ENCODE data around the gene COQ10A.

COQ10A gene

DNA sequence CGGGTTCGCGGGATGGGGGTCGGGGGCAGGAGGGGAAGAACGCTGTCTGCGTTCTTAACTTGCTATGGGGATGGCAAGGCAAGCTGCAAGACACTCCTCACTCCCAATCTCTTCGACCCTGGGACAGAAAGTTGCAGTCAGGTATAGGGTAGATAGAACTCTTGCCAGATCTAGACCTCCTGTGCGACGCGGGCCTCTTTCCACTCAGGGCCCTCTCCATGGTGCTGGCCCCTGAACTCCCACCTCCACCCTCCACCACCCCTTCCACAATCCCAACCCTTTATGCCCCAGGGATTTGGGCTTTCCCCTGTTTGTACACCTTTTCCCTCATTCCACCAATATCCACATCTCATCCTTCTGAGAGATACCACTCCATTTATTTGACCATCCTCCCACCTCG lies 41.8 kb upstream of the COQ10A start:
- TF ChIP-seq, protein P1, sequence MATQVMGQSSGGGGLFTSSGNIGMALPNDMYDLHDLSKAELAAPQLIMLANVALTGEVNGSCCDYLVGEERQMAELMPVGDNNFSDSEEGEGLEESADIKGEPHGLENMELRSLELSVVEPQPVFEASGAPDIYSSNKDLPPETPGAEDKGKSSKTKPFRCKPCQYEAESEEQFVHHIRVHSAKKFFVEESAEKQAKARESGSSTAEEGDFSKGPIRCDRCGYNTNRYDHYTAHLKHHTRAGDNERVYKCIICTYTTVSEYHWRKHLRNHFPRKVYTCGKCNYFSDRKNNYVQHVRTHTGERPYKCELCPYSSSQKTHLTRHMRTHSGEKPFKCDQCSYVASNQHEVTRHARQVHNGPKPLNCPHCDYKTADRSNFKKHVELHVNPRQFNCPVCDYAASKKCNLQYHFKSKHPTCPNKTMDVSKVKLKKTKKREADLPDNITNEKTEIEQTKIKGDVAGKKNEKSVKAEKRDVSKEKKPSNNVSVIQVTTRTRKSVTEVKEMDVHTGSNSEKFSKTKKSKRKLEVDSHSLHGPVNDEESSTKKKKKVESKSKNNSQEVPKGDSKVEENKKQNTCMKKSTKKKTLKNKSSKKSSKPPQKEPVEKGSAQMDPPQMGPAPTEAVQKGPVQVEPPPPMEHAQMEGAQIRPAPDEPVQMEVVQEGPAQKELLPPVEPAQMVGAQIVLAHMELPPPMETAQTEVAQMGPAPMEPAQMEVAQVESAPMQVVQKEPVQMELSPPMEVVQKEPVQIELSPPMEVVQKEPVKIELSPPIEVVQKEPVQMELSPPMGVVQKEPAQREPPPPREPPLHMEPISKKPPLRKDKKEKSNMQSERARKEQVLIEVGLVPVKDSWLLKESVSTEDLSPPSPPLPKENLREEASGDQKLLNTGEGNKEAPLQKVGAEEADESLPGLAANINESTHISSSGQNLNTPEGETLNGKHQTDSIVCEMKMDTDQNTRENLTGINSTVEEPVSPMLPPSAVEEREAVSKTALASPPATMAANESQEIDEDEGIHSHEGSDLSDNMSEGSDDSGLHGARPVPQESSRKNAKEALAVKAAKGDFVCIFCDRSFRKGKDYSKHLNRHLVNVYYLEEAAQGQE (IDR thresholded peaks at IDR 0.05; ENCODE audit: low read depth): peak; percentile 83
- no peak for TF ChIP-seq CREB1 (IDR thresholded peaks at IDR 0.05; ENCODE audit: low read depth)

DNA sequence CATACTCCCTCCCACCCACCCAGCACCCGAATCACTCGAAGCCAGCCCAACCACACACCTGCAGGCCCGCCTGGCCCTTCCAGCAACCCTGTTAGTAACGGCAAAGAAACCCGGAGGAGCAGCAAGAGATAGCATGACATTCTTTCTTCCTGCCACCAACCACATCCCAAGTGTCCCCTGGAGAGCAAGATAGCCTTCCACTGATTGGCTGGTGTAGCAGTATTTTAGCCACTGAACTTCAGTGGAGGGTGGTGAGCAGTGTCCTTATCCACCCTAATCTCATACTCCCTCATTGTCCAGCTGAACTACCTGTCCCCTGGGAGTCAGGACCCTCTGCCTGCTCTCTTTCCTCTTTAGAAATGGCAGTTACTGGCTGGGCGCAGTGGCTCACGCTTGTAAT lies 37.7 kb upstream of the COQ10A start:
- TF ChIP-seq CEBPB (IDR thresholded peaks at IDR 0.05) (no peak), NFIC (IDR thresholded peaks at IDR 0.05) (no peak), ZBTB7A (IDR thresholded peaks at IDR 0.05; ENCODE audit: low read depth) (no peak), EGR1 (IDR thresholded peaks at IDR 0.05) (no peak)

DNA sequence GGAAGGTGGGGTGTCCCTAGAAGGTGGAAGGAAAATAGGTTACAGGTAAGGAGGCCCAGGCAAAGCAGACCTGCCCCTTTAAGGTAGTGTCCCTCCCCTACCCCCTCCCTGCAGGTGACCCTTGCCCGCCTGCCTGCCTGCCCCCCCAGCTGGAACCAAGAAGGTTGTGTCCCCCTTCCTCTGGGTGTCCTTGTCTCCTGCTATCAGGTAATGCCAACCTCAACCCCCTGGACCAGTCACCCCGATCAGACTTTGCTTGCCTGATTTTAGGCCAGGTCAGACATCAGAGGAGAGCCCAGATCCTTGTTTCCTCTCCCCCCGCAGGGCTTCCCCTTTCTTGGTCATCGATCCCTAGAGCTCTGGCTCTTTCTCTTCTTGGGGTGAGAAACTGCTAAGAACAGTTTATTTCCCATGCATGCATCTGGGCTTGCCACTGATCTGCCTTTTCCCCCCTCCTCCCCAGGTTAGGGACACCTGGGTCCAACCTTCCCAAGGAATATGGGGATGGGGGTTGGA lies 36.8 kb upstream of the COQ10A start, which contains the start of gene SLC39A5:
Gene SLC39A5 (plus strand): TSS at position 136 of the 516 bp plus-strand sequence. CDS start 1,224 bp downstream, outside the sequence.
- TF ChIP-seq RAD21 (IDR thresholded peaks at IDR 0.05; ENCODE audit: low read depth) (no peak), CEBPB (IDR thresholded peaks at IDR 0.05) (no peak), FOXM1 (IDR thresholded peaks at IDR 0.05; ENCODE audit: borderline replicate concordance, low read depth) (no peak), CREB1 (IDR thresholded peaks at IDR 0.05; ENCODE audit: low read depth) (no peak), NFIC (IDR thresholded peaks at IDR 0.05) (no peak), YY1 (IDR thresholded peaks at IDR 0.05; ENCODE audit: low read depth) (no peak)
- TF ChIP-seq, protein P1 (IDR thresholded peaks at IDR 0.05; ENCODE audit: low read depth): no peak
- TF ChIP-seq, protein P2, sequence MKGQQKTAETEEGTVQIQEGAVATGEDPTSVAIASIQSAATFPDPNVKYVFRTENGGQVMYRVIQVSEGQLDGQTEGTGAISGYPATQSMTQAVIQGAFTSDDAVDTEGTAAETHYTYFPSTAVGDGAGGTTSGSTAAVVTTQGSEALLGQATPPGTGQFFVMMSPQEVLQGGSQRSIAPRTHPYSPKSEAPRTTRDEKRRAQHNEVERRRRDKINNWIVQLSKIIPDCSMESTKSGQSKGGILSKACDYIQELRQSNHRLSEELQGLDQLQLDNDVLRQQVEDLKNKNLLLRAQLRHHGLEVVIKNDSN (IDR thresholded peaks at IDR 0.05): no peak

DNA sequence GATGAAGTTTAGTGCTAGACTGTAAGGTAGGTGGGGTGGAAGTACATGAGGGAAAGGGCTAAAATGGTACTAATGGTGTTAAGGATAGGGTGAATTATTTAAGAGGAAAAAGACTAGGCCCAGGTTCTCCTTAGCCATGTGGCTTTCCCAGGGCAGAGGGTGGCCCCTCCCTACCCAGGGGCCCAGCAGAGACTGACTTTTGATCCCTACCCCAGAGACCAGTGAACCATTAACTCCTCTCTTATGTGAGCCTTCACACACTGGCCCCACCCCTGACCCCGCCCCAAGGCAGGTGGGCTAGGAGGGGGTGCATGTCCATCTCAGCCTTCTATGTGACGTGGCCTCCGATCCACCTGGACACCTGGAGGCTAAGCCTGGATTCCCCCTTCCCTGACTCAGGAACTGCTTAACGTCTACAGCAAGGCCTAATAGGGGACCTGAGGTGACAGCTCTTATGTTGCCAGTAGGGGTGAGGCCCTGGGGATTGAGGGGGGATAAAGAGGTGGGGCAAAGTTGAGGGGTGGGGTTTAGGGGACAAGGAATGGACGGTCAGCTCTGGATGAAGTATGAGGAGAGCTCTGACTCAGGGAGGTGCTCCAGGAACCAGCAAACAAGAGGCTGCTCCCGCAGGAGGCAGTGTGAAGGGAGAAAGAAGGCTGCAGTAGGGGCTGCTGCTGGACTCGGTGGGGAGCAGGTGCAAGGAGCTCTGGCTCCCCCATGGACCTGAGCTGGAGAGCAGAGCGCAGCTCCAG lies 36.1 kb upstream of the COQ10A start:
- TF ChIP-seq FOXM1 (IDR thresholded peaks at IDR 0.05; ENCODE audit: borderline replicate concordance, low read depth) (no peak), YY1 (IDR thresholded peaks at IDR 0.05; ENCODE audit: low read depth) (no peak), NFIC (IDR thresholded peaks at IDR 0.05) (no peak), RAD21 (IDR thresholded peaks at IDR 0.05; ENCODE audit: low read depth) (no peak), CEBPB (IDR thresholded peaks at IDR 0.05) (no peak), EP300 (IDR thresholded peaks at IDR 0.05; ENCODE audit: borderline replicate concordance) (no peak), TAF1 (IDR thresholded peaks at IDR 0.05; ENCODE audit: low read depth) (no peak), EGR1 (IDR thresholded peaks at IDR 0.05) (no peak), TEAD4 (IDR thresholded peaks at IDR 0.05) (no peak)
- TF ChIP-seq, protein P3, sequence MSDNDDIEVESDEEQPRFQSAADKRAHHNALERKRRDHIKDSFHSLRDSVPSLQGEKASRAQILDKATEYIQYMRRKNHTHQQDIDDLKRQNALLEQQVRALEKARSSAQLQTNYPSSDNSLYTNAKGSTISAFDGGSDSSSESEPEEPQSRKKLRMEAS (IDR thresholded peaks at IDR 0.05): no peak
- TF ChIP-seq, protein P2 (IDR thresholded peaks at IDR 0.05): no peak

DNA sequence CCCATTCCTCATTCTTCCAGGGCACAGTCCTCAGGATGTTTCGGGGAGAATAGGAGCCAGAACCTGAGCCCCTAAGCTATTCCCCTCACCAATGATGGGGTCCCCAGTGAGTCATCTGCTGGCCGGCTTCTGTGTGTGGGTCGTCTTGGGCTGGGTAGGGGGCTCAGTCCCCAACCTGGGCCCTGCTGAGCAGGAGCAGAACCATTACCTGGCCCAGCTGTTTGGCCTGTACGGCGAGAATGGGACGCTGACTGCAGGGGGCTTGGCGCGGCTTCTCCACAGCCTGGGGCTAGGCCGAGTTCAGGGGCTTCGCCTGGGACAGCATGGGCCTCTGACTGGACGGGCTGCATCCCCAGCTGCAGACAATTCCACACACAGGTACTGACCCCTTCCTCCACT lies 35.6 kb upstream of the COQ10A start:
- TF ChIP-seq ZBTB7A (IDR thresholded peaks at IDR 0.05; ENCODE audit: low read depth) (no peak), FOXM1 (IDR thresholded peaks at IDR 0.05; ENCODE audit: borderline replicate concordance, low read depth) (no peak), TEAD4 (IDR thresholded peaks at IDR 0.05) (no peak)
- TF ChIP-seq, protein P3 (IDR thresholded peaks at IDR 0.05): no peak

DNA sequence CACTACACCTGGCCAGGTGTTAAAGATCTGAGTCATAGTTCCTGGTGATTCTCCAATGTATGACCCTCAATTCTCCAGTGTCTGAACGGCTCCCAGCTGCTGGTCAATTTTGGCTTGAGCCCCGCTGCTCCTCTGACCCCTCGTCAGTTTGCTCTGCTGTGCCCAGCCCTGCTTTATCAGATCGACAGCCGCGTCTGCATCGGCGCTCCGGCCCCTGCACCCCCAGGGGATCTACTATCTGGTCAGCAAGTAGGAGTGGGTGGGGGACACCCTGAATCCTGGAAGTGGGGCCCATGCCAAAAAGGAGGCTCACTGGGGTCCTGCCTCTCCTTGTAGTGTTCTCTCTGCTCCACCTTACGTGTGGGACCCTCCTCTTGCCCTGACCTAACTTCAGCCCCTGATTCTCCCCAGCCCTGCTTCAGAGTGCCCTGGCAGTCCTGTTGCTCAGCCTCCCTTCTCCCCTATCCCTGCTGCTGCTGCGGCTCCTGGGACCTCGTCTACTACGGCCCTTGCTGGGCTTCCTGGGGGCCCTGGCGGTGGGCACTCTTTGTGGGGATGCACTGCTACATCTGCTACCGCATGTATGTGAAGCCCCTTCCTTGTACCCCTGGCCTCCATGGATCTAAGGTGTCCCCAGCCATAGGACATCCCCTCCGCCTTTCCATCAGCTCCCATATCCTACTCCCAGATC lies 31.9 kb upstream of the COQ10A start:
- TF ChIP-seq, protein P2 (IDR thresholded peaks at IDR 0.05): no peak
- TF ChIP-seq CEBPB (IDR thresholded peaks at IDR 0.05) (no peak), RAD21 (IDR thresholded peaks at IDR 0.05; ENCODE audit: low read depth) (no peak), ZBTB7A (IDR thresholded peaks at IDR 0.05; ENCODE audit: low read depth) (no peak), YY1 (IDR thresholded peaks at IDR 0.05; ENCODE audit: low read depth) (no peak)
- TF ChIP-seq, protein P1 (IDR thresholded peaks at IDR 0.05; ENCODE audit: low read depth): no peak

Data from Ishikawa (cell line).